Measurements from ENCODE around the gene LRMDA.

LRMDA gene

DNA sequence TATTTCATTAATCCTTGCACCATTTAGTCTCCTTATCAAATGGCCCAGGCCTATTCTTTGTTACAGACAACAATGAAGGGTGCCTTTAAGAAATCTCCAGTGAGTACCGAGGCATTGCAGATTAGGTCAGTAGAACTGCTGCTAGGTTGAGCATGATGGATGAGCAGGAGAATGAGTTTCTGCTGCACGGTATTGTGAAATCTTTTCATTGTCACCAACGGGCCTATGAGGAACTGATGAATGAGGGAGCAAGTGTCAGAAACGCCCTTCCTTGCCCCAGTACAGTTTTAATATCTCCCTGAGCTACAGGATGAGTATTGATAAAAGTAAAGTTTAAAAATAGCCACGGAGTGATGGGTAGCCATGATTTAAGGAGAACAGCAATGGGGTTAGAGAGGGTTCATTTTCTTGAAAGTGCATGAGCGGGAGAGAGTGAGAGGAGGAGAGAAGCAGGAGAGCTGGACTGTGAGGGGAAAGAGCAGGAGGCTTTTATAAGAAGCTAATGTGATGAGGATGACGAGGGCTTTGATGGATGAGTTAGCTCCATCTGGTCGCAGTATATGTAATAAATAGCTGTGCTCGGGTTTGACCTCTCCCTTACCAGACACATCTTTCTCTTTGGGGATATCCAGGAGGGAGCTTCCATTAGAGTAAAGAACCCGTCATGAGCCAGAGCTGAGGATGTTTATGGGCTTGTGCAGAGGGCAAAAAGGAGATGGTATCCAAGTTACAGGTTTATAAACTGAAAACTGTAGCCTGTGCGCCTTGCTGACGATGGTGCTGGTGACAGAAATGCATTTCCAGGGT lies 526.1 kb downstream of the LRMDA start:
- no peak for DNase-seq (ENCODE audit: low spot score)

DNA sequence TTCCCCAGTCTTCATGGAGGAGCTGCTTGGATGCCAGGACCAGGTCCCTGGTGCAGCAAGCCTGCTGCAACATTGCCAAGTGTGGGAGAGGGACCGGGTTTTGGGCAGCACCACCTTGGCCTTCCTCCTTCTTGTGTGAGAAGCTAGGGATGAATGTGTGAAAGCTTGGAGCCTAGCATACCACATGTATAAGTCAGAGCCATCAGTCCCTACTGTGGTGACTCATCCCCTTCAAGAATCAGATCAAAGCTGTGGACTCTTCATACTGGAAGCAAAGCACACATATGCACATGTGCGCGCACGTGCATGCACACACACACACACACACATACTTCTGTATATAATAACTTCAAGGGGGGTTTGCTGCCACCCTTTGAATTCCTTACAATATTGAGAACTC lies 527.8 kb downstream of the LRMDA start:
- peak; percentile 36 for DNase-seq (ENCODE audit: low spot score)

DNA sequence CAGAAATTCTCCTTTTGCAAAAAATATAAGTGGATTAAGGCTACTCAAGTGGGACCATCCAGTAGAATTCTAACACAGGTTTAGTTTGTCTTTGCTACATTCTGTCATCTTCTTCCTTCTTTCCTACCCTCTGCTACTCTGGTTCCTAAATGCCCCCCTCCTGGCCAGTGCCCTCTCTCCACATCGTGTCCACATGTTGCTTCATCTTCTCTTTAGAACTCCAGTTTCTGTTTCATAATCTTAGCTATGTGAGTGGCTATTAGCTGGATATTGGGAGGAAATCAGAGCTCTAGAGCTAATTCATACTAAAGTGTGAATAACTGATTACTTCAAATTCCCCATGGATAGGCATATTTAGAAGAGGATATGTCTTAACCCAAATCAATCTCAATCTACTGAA lies 528.5 kb downstream of the LRMDA start:
- DNase-seq (ENCODE audit: low spot score): no peak

DNA sequence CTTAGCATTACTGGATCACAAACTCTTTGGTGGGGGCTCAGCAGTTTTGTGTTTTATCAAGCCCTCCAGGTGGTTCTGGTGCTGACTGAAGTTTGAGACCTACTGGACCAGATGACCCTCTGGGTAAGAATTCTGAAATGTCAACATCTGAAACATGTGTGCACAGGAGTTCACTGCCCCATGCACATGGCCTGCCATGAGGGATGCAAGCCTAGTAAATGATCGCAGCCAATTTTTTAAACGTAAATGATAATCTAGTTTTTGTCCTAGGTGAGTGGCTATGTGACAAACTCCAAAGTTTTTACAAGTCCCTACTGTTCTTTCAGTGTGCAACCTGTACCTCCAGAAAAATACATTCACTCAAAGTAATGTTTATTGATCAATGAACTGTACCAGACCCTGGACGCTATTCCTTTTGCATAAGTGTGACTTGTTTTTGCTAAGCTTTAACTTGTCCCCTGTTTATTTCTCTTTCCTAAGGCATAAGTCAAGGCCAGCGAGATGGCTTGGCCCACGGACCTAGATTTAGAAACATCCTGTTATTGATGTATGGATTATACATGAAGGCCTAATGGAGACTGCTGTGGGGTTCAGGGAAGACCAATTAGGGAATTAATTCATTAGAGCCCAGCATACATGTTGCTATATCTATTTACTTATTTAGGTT lies 531.1 kb downstream of the LRMDA start:
- no peak for DNase-seq (ENCODE audit: low spot score)

DNA sequence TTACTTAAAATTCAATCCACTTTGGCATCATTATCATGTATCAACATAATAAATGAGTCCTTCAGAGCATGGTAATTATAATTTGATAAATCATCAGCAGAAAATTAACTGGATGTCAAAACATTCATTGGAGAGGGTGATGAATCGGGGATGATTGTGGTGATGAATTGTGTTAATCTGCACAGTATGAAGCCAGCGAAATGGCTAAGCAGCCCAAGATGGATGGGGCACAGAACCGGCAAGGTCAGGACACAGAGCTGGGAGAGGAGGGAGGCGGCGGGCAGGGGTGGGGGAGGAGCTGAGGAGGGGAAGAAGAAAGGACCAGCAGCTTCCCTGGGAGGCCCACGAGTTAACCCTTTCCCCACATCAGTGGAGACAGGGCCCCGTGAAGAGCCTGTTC lies 536.1 kb downstream of the LRMDA start:
- no peak for DNase-seq (ENCODE audit: low spot score)

DNA sequence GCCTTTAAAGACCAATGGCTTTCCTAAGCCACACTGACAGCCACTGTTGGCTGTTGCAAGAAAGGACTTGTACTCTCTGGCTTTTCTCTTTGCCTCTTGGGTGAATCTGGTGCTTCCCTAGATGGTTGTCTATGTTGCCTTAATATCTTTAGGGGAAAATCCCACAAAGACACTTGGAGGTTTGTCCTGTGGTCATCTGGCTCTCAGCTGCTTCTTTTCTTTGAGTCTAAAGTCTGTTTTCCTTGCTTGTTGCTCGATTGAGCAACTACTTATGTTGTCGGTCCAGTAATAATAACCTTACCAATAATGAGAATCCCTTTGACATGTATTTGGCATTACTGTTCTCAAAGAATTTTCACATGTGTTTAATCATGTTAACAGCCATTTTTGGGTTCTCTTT lies 537.6 kb downstream of the LRMDA start:
- DNase-seq (ENCODE audit: low spot score): no peak

DNA sequence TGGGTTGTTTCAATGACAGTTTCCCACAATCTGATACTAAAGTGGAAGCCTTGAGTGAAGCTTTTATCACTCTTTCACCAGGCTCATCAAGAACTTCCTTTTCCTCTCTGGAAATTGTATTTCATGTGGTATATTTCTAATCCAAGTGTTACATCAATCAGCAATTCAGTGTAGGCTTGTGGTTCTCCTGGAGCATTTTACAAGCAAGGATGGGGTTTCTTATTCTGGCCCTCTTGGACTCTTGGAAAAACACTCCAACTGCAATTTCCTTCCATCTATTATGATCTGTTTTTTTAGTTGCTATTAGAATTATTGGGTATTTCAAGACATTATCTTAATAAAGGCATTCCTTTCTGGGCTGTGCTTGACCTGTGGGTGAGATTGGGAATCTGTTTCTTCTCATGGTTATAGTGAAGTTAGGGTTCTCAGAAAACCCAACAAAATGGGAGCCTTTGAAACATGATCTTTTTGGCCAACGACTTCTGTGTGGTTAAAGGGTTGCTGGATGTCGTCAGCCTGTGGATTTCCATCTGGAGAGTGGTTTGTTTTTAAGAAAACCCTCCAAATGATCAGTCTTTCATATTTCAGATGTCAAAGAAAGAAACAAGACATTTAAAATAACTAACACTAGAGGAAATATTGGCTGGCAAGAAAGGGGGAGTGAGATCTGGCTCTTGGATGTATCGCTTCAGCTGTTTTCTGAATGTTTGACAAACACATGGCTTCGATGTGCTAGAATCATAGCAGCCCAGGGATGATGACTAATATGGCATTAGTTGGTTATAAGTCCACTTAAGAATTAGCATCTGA lies 540.2 kb downstream of the LRMDA start:
- DNase-seq (ENCODE audit: low spot score): no peak

DNA sequence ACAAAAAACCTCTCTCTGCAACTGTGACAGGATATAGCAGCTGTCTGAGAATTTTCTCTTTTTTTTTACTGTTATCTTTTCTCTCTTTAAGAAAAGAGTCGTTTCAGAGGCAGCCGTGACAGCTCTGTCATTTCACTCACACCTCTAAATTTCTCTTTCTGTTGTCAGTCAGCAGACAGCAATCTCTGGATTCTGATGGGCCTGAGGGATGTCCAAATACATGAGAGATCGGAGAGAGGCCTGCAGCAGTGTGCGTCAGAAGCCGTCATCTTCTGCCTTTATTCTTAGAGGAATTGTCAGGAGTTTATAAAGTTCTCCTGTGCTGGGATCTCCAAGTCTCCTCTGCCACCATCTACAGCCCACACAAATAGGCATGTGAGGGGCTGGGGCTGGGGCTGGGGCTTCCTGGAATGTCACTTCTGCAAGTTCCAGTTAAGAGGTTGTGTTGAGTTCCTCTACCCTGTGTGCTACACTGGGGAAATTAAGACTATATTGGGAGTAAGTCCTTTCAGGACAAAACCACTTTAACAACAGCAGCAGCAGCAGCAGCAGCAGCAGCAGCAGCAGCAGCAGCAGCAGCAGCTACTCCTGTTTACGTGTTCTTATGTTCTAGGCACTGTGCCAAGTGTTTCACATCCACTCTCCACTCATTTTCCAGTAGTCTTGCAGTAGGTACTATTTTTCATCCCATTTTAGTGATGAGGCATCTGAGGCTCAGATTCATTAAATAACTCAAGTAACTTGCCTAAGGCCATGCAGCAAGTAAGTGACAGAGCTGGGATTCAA lies 541.3 kb downstream of the LRMDA start:
- DNase-seq (ENCODE audit: low spot score): no peak

DNA sequence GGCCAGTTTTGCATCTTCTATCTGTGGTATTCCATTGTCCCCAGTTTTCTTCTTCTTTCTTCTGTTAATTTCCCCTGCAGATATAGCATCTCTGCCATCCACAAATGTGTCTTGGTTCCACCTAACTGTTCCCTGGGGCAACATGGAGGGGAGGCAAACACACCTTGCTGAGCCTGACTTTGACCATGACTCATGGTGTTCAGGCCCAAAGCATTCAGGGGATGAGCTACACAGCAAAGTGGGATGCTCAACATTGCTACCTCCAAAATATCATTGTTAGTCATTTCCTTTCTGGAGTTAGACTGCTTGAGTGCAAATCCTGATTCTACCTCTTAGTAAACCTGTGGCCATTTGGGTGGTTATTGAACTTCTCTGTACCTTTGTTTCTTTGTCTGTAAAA lies 542.7 kb downstream of the LRMDA start:
- DNase-seq (ENCODE audit: low spot score): no peak

DNA sequence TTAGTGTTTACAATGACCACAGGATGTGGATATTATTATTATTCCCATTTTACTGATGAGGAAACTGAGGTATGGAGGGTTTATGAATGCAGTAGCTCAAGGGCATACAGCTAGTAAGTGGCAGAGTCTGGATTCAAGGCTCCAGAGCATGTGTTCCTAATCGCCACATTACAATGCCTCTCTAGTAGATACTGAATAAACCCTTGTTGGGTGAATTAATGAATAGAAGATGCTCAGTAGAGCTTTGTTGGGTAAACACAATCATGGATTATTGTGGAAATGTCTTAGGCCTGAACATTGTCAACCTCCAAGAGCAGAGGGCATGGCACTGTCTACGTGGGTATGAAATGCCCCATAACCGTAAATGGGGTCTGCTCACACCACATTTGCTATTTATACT lies 545.3 kb downstream of the LRMDA start:
- no peak for DNase-seq (ENCODE audit: low spot score)

DNA sequence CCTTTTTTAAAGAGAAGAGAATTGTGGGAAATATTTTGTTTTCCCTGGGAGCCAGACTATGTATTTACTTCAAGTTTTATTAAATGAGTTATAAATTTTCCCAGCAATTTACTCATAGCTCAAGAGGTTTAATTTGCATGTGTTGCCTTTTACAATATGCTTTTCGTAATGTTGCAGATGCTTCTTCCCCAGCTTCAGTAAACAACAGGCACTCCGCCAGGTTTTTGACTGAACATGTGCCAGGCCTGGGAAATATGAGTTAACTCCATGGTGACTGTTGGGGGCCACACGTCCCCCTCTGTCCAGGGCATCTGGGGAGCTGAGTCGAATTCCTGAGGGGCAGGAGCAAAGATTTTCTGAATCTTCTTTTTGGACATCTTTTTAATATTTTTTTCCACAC lies 545.7 kb downstream of the LRMDA start:
- no peak for DNase-seq (ENCODE audit: low spot score)

DNA sequence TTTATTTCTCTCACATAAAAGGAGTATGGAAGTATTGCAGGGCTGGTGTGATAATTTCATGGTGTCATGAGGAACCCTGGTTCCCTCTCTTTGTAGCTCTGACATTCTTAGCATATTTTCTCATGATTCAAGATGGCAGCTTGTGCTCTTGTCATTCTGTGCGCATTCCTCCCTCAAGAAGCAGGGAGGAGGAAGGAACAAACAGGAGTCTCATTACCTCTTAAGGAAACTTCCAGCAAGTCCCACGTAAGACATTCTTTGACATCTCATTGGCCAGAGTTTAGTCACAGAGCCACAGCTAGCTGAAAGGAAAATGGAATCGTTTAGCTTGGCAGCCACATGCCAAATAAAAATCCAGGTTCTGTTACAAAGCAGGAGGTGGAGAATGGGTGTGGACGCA lies 546.8 kb downstream of the LRMDA start:
- no peak for DNase-seq (ENCODE audit: low spot score)

DNA sequence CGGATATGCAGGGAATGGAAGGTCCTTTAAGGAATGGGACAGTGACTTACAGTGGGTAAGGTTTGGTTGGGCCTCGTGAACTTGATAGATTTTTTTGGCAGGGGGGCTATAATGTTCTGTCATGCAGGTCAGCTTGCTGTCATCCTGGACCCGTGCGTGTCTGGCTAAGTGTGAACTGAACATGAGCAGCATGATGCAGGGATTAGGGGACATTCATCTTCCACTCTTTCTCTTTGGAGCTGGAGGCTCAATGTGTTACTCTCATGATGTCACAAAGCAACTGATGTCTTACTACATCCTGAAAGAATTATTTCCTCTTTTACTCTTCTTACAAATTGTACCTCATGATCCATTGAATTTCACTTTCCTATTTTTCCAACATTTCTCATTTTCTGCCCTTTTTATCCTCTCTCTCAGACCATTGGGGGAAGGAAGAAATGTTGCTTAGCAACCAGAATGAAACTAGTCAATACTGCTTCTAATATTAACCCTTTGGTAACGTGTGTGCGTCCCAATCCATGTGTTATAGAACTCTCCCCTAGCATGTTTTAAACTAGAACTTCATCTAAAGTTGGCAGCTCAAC lies 549.1 kb downstream of the LRMDA start:
- DNase-seq (ENCODE audit: low spot score): no peak

DNA sequence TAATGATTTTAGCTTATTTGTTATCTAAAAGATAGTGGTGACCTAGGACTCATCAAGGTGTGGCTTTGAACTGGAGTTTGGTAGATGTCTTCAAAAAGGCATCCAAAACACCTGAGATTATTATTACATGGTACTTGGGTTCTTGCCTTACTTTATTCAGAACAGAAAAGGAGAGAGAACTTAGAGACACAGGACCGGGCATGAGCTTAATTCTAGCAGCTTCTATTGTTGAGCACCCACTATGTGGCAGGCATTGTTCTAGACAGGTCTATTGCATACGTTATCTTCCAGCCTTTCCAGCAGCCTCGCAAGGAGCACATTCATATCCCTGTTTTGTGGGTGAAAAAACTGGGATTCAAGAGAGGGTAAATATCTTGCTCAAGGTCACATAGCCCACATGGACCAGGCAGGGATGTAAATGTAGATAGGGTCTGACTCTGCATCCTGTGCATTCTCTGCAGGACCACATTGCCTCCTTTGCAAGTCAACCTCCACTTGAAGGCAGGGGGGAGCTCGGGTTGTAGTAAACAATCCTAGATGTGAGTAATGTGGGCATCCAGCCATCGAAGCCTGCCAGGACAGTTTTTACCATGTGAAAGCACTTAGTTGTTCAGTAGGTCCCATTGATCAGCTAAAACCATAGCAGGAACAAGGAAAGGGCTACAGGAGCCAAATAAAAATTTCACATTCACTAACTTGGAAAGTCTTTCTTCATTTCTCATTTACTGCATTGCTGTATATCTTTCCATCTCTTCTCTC lies 551.4 kb downstream of the LRMDA start:
- no peak for DNase-seq (ENCODE audit: low spot score)

DNA sequence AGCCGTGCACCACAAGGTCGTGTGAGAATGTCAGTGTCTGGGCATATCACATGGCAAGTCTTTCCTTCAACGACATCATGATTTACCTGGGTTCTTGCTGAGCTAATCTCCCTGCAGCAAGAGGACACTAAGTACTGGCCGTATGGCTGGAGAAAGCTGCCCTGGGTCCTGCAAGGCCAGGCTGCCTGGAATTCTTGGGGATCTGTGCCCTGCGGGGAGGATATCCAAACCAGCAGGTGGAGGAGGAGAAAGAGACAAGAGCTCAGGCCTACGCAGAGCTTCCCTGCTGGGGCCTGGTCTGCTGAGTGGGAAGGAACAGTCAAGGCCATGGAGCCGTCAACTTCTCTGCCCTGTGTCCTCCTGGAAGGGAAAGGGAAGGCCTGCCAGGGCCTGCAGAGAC lies 552.6 kb downstream of the LRMDA start:
- DNase-seq (ENCODE audit: low spot score): no peak

DNA sequence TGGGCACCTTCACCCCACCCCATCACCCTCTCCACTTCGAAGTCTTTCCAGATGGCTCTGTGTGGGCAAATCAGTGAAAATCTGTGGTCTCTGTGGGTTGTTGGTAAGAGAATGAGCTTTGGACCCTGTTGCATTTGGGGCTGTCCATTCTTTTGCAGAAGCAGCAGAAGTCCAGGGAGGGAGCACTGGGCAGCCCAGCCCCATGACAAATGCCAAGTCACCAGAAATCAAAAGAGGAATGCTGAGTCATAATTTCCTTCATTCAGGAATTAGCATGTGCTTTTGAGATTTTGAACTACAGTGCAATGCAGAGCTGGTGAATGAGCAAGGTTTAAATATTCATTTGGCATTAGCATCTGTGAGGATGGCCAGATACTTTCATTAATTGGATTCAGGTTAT lies 556.2 kb downstream of the LRMDA start:
- no peak for DNase-seq (ENCODE audit: low spot score)

DNA sequence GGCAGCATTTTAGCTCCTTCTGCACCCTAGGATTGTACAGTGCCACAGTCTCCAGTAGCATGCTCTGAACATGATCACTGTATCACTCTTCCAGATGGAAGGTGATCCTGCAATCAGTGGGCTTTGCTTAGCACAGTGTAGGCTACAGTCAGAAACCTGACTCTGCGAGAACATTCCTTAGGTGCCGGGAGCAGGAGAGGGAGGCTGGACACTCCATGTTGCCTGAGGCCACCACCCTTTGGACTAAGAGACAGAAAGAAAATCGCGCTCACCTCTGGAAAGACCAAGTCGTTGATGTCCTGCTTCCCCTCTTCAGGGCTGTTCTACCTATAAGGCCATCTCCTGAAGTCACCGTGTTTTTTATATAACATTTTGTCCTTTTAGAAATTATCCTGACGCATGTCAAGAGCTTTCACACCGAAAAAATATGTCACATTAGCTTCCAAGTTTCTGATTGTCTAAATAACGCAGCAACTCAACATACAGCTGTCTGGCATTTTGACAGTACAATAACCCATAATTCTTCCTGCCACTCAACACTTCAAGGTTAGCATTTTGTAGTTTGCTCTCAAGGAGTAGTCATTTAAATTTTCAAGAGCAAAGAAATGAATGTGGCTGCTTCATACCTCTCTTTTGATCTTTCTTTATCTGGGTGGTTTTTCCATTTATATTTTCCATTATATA lies 563.1 kb downstream of the LRMDA start:
- no peak for DNase-seq (ENCODE audit: low spot score)

DNA sequence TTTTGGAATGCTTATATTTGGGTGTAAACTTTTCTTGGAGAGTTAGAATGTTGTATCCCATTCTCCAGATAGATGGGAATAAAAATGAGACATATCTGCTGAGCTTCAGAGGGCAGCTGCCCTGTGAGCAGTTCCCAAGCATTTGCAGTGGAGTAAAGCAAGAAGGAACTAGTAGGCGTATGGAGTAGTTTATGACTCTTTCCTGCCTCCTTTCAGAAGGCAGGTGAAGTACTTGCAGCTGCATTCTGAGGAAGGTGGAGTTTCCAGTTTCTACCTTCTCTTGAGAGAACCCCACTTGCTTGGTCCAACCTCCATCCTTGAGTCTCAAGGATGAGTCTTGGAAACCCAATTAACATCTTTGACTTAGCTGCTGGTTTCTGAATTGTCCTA lies 563.6 kb downstream of the LRMDA start:
- no peak for DNase-seq (ENCODE audit: low spot score)

DNA sequence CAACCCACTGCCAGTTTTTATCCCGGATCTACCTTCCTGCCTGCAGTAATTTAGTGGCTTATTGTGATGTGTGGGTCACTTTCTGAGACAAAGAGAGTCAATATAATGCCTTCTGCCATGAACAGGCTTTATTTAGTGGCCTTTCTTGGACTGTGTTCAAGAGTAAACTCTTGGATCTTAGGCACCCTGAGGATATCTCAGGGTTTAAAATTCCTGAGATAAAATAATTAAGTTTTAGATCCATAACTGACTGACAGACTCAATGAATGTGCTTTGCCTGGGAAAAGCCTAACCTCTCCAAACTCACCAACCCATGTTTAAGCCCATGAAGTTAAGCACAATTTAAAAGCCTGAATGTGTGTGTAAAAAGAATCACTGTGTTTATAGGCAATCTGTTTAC lies 564.3 kb downstream of the LRMDA start:
- DNase-seq (ENCODE audit: low spot score): no peak

DNA sequence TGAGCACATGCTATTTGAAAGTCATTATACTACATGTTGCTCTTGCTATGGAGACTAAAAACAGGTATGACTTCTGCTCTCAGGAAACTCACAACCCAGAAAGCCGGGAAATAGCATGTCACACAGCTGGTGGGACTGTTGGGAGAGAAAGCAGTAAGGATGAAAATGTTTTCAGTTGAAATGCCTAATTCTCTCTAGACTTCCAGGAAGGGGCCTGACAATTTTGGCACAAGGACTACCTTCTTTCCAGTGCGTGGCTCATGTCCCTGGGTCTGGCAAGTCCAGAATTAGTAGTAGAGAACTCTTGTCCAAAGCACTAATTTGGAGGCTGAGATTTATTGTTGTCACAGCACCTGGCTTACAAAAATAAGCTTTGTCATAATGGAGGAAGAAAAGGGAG lies 567.6 kb downstream of the LRMDA start:
- DNase-seq (ENCODE audit: low spot score): no peak
